COR-L47 (cell line): ENCODE results near the gene CCSER1.
"Not testable (repeated sequence)": the region's sequence is repeated elsewhere in the genome, so short reads cannot be mapped to it uniquely, and the experiment has no call there.

ENCODE experiments used
- DNase-seq: peaks from one replicate; lab custom pipeline; 2025; lab: John Stamatoyannopoulos, UW

The CCSER1 gene

DNA sequence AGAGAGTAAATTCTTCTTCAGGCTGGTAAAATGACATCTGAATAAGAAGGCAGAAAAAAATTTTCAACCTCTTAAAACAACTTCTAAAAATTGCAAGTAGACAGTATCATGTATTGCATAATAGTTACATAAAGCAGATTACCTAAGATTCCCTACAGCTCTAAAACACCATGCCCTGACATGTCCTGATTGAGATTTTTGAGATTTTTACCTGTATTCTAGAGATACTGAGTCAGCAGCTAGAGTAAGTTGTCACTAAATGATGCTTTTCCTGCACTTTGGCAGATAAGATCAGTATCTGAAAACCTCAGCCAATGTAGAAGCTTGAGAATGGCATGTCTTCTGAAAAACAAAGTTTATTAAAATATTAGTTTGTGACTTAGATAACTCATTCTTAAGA lies 713.6 kb downstream of the CCSER1 start:
- DNase-seq = no peak

- no peak for DNase-seq
Measured at GRCh38 chr4:90841676-90842075, 714.5 kb downstream of the CCSER1 start.

- no peak for DNase-seq
Measured at GRCh38 chr4:90842960-90843359, 715.8 kb downstream of the CCSER1 start.

DNA sequence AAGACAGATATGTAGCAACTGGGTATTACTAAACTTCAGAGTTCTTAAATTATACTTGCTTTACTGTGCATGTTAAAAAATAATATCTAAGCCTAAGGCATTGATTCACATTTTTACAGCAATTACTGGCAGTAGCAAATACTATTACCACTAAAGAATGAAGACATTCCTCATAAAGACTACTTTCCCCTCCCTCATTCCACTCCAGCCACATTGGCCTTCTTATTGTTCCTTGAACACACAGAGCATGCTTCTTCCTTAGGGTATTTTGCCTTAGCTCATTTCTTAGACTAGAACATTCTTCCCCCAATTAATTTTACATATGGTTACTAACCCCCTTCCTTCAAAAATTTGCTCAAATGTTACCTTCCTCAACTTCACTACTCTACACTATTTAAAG lies 717.0 kb downstream of the CCSER1 start:
- DNase-seq = no peak

- DNase-seq = no peak
Measured at GRCh38 chr4:90845777-90846176, 718.6 kb downstream of the CCSER1 start.

DNA sequence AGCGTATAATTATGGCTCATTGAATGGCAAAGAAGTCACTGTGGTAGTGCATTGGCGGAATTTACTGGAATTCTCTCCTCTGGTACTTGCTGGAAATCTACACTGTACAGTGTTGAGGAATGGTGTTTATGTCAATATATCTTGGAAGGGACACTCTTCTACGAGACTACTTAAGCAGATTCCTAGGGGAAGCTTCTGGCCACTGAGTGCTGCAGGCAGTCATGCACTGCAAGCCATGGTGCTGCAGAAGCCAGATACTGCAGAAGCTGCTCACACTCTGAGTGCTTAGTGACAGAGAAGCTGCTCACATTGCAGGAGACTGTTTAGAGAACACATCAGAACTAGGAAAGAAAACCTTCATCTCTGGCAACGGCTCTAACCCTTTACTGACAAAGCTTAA lies 725.0 kb downstream of the CCSER1 start:
- DNase-seq = no peak

DNA sequence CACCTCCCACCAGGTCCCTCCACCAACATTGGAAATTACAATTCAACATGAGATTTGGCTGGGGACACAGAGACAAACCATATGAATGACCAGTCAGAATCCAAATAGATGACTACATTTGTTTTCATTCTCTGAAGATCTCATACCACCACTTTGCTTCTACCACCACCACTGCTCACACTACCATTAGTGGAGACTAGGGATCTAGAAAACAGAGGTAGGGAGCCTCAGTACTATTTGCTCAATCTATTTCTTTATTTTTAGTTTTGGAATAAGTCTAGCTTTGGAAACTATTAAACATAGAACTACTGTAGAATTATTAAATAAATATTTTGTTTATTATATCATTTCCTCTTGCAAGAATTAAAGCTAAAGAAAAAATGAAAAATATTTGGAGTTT lies 727.9 kb downstream of the CCSER1 start:
- no peak for DNase-seq

GRCh38 chr4:90857081-90857820 lies 730.1 kb downstream of the CCSER1 start:
- DNase-seq = no peak

DNA sequence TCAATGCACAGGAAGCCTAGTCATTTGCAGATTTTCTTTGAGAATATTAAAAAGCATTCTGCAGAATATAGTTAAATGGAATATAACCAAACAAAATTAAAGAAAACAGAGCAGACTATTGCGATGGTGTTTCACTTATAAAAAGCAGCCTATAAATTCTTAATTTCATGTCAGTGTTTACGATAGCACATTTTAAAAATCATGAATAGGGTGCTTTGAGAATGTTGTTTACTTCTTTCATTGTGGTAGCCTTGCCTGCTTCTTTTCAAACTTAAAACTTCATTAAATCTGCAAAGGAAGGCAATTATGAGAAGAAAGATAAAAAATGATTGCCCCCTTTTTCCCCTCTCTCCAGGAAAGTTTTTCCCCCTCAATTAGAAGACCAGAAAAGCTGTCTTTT lies 748.6 kb downstream of the CCSER1 start:
- no peak for DNase-seq

DNA sequence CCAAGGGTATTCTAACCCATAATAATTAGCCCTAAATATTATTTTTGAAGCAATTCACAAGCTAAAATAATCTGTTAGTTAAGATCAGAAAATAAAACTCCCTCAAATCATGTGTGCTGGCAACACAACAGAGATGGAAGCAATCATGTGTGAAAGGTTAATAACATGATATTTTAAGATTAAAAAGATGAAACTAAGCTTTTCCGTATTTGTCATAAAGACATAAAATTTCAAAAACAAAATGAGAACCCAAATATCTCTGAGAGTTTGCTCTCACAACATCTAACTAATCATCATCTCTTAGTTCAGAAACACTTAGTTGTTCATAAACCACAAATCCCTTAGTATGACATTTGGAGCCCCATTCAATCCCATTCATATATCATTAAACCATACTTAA lies 749.1 kb downstream of the CCSER1 start:
- DNase-seq = no peak

GRCh38 chr4:90883519-90883918 lies 756.3 kb downstream of the CCSER1 start:
- no peak for DNase-seq

DNA sequence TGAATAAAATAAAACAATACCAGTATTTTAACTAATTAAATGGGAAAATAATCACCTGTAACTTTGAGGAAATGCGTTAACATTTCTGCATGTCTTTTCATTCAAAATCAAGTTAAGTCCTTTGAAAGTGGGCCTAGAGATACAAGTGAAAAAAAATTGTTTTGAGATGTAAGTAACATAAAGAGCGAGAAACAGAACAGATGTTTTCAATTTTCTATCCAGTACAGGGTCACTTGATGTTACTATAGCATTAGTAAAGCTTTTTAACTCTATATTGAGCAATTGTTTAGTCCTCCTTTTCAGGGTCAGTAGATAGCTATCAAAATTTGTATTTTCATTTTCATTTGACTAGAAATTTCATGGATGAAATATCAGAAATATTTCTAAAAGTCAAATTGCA lies 761.4 kb downstream of the CCSER1 start:
- no peak for DNase-seq

DNA sequence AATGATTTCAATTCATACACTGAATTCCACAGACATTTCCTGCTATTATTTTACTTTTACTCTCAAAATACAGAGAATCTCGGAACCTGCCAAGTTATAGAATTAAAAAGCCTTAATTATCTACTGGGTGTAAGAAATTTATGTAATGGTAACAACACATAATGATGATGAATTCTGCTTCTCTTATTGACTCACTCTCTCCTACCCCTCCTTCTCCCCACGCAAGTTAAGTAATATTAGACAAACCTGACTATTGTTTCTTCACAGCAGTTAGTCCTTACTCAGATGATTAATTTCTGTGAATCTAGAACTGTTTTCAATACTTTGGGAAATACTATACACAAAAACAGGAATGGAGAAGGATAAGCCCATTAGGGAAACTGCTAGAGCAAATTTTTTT lies 762.0 kb downstream of the CCSER1 start:
- no peak for DNase-seq

DNA sequence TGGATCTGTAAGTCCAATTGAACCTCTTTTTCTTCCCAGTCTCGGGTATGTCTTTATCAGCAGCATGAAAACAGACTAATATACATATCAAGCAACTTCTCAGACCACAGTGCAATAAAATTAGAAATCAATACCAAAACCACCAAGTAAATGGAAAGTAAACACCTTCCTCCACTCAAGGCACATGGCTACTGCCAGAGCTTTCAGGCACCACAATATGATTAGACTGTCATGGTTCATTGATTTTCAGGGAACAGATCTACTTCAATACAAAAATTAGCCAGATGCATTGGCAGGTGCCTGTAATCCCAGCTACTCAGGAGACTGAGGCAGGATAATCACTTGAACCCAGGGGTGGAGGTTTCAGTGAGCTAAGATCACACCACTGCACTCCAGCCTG lies 776.2 kb downstream of the CCSER1 start:
- DNase-seq = peak; percentile 6

GRCh38 chr4:90904021-90904420 lies 776.8 kb downstream of the CCSER1 start:
- DNase-seq = peak; percentile 22

DNA sequence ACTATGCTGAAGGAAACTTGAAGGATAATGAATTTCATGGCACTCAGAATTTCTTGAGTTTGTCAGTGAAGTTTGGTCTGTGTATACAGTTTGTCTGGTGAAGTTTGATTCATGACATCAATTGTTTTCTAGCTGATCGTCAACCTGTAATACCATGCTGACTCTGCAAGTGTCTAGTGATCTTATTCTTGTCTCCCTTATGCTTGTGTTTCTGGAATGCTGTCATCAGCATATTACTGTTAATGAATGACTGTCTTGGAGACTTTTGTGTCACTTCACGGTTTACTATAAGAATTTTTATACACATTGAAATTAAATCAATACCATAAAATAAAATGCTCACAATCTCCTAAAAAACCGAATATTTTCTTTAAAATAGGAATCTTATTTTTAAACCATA lies 779.0 kb downstream of the CCSER1 start:
- no peak for DNase-seq

DNA sequence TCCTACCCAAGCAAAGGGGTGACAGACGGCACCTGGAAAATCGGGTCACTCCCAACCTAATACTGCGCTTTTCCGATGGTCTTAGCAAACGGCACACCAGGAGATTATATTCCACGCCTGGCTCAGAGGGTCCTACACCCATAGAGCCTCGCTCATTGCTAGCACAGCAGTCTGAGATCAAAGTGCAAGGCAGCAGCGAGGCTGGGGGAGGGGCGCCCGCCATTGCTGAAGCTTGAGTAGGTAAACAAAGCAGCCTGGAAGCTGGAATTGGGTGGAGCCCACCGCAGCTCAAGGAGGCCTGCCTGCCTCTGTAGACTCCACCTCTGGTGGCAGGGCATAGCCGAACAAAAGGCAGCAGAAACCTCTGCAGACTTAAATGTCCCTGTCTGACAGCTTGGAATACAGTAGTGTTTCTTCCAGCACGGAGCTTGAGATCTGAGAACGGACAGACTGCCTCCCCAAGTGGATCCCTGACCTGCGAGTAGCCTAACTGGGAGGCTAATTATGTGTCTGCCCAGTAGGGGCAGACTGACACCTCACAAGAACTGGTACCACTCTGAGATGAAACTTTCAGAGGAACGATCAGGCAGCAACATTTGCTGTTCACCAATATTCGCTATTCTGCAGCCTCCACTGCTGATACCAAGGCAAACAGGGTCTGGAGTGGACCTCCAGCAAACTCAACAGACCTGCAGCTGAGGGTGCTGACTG lies 784.7 kb downstream of the CCSER1 start:
- DNase-seq = not testable (repeated sequence)

- DNase-seq = no peak
Measured at GRCh38 chr4:90922174-90922573, 795.0 kb downstream of the CCSER1 start.

- DNase-seq = no peak
Measured at GRCh38 chr4:90926957-90927356, 799.8 kb downstream of the CCSER1 start.

- no peak for DNase-seq
Measured at GRCh38 chr4:90943311-90943710, 816.1 kb downstream of the CCSER1 start.

GRCh38 chr4:90946945-90947344 lies 819.8 kb downstream of the CCSER1 start:
- DNase-seq = no peak

- peak; percentile 21 for DNase-seq
Measured at GRCh38 chr4:90950385-90950841, 823.2 kb downstream of the CCSER1 start.

DNA sequence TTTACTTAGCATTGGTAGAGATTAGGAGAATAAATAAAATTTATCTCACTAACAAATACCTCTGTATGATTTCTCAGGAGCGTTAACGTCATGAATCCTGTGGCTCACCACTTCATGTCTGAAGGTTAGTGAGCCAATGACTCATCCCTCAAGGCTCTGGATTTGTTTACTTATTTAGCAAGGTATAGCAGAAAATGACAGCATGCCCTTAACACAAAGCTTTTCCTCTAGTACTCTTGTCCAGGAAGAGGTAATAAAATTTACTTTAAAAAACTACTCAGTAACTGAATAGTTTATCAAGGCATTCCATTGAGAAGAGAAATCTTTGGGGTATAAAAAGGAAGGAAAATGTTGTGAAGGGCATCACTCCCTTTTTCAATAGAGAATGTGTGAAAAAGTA lies 823.8 kb downstream of the CCSER1 start:
- DNase-seq = peak; percentile 3
